Mucosa of descending colon (tissue), 3 donors: ENCODE data around the gene PICALM. TPM values are rescaled to one million over a fixed set of nuclear protein-coding genes. Genes with fewer than 3 reads are reported as not detected.

ENCODE experiments used
- ATAC-seq: fragments of 200-7000 bp; cut with Tn5 transposase; one replicate; pipeline ENCODE4 v1.9.1; 2020; ENCODE audit warnings: mild to moderate bottlenecking, moderate library complexity
- DNase-seq, 3 donors: peaks; one replicate each; pipeline ENCODE4 v3.0.0-alpha.2; 2020
- H3K36me3 ChIP-seq: fragments of 200-600 bp; one replicate; pipeline ENCODE4 v1.8.0; 2021; ENCODE audit warnings: low read depth, mild to moderate bottlenecking
- H3K4me1 ChIP-seq: fragments of 200-600 bp; one replicate; pipeline ENCODE4 v1.8.0; 2021; ENCODE audit warnings: low read depth, mild to moderate bottlenecking
- H3K4me3 ChIP-seq: fragments of 200-600 bp; one replicate; pipeline ENCODE4 v1.8.0; 2021; ENCODE audit warnings: mild to moderate bottlenecking
- H3K9me3 ChIP-seq: fragments of 200-600 bp; one replicate; pipeline ENCODE4 v1.8.0; 2021; ENCODE audit warnings: mild to moderate bottlenecking
- CTCF ChIP-seq: fragments of 200-600 bp; IDR thresholded peaks from one replicate; pipeline ENCODE4 v1.8.0; 2022; ENCODE audit warnings: antibody characterized with exemption, mild to moderate bottlenecking
- intact Hi-C, 2 donors: fragments of 100-400 bp; cut with DNase I in 1 of 2; cut with micrococcal nuclease in 1 of 2; formaldehyde crosslinking; loops; one replicate each; pipeline versions ENCODE4 v1.11.0 to v1.11.1; 2022; cut with DNase I, micrococcal nuclease
- long read RNA-seq, 2 donors: library from polyadenylated mRNA; unstranded; transcript quantifications; one replicate each; pipeline ENCODE4 v2.0.0, GENCODE V29; 2019 to 2021
- total RNA-seq, 3 donors: library from RNA; stranded (reverse); fragmentation: NEBNext Ultra II Directional in 2 of 3; extraction: Animal tissue kit (Norgen Biotek cat#: 25700) in 2 of 3; gene quantifications; one replicate each; pipeline versions ENCODE4 v1.2.1 to v1.2.4, GENCODE V29; 2021 to 2023
- donor health status: DM: no; HTN: no; CAD: no; lungs with moderate emphysema.
- donor health status: DM: no; HTN: no; CAD: no.
- donor health status: DM: no; HTN: yes; CAD: no.

Gene PICALM, protein sequence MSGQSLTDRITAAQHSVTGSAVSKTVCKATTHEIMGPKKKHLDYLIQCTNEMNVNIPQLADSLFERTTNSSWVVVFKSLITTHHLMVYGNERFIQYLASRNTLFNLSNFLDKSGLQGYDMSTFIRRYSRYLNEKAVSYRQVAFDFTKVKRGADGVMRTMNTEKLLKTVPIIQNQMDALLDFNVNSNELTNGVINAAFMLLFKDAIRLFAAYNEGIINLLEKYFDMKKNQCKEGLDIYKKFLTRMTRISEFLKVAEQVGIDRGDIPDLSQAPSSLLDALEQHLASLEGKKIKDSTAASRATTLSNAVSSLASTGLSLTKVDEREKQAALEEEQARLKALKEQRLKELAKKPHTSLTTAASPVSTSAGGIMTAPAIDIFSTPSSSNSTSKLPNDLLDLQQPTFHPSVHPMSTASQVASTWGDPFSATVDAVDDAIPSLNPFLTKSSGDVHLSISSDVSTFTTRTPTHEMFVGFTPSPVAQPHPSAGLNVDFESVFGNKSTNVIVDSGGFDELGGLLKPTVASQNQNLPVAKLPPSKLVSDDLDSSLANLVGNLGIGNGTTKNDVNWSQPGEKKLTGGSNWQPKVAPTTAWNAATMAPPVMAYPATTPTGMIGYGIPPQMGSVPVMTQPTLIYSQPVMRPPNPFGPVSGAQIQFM
- total RNA-seq: 100 to 1,000 TPM; 163 to 174 (median 163) TPM
- long read RNA-seq, donor 1, transcript PICALM-219 (20 exons, 3,474 nt): major isoform, 20 of 73 reads
- long read RNA-seq, donor 1, partial matches to known transcripts: 11 of 73 reads
- long read RNA-seq, donor 1, other reads (novel, unspliced or antisense): 42 of 73 reads
- long read RNA-seq, donor 2, partial matches to known transcripts: 2 of 8 reads
- long read RNA-seq, donor 2, other reads (novel, unspliced or antisense): 5 of 8 reads

- intact Hi-C loops: no loop called here
- ATAC-seq: peak; percentile 94
- Histone ChIP-seq H3K9me3 (no peaks in the 10 kb centered on the region), H3K4me3 (peak within 1 kb of the TSS; percentile 71), H3K4me1 (peaks cover 22% of the 10 kb centered on the region), H3K36me3 (no peaks in the 10 kb centered on the region)
- DNase-seq: peak; percentile 98 to 99 (median 98)
- TF ChIP-seq CTCF: no peak
Observed at GRCh38 chr11:86068951-86069407, at the start of gene PICALM. Gene PICALM, minus strand, starts transcription at chr11:86069084. Its CDS starts 304 bp downstream, at chr11:86068780.

DNA sequence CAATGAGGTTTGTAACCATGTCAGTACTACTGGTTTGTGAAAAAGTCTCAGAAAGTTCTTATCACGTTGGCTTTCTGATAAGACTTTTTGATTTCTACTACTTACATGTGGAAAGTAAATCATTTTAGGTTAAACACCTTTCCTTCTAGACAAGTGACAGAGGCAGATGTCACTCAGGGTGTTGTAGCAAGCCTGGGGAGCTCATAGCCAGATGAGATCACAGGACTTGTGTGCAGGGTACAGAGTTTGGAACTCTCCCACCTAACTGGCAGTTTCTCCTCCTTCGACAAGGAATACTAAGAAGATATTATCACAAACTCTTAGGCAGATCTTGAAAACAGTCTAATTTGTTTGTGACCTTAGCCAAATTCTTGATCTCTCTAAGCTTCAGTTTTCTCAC is 49.4 kb upstream of the PICALM start:
- intact Hi-C loops: no loop called here
- ATAC-seq (no peak), DNase-seq (no peak)
- Histone ChIP-seq H3K36me3 (no peaks in the 10 kb centered on the region), H3K4me3 (no peak overlapping the region), H3K4me1 (no peaks in the 10 kb centered on the region), H3K9me3 (no peaks in the 10 kb centered on the region)
- TF ChIP-seq CTCF: no peak

DNA sequence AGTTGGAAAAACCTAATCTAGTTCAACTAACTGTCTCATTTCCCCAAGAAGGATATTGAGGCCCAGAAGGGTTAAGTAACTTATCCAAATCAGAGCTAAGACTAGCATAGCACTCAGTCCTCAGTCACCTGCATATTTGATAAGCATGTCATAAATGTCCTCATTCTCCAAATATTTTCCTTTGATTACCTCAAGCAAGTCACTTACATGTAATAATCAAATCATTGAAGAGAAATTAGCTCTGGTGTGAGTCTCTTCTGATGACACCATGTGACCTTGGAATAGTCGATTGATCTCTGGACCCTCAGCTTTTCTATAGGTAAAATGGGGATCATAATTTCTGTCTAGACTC is 48.8 kb upstream of the PICALM start:
- intact Hi-C loops: no loop called here
- Histone ChIP-seq H3K9me3 (no peaks in the 10 kb centered on the region), H3K4me3 (no peak overlapping the region), H3K4me1 (no peaks in the 10 kb centered on the region), H3K36me3 (no peaks in the 10 kb centered on the region)
- no peak for DNase-seq
- no peak for ATAC-seq
- TF ChIP-seq CTCF: no peak

DNA sequence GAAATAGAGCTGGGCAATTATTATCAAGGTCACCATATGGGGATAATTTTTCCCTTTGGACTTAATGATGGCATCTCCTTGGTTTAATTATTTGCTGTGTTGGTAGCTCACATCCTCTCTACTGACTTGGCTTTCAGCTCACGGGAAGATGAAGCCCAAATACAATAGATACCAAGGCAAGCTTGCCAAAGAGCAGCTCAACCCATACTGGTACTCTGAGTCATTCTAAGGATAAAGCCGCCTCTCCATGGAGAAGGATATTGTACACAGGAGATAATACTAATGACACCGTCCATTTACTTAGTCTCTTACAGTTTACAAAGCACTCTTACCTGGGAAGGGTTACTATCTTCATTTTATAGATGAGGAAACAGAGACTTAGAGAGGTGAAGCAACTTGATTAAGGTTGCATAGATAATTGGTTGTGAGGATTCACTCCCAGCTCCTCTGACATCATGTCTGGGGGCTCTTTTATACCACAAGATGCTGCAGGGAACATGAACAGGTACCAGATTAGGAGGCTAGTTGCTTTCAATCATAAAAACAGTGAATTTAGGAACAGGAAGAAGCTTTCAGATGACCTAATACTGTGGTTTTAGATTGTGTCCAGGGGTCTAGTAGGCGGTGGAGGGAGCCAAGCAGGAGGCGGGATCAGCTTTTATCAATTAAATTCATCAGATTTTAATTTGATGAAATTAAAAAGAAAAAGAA is 48.3 kb upstream of the PICALM start:
- TF ChIP-seq CTCF: no peak
- no peaks in the 10 kb centered on the region for H3K36me3 ChIP-seq
- H3K4me1 ChIP-seq: no peaks in the 10 kb centered on the region
- no peak for ATAC-seq
- intact Hi-C loops: no loop called here
- no peak overlapping the region for H3K4me3 ChIP-seq
- no peak for DNase-seq
- no peaks in the 10 kb centered on the region for H3K9me3 ChIP-seq

DNA sequence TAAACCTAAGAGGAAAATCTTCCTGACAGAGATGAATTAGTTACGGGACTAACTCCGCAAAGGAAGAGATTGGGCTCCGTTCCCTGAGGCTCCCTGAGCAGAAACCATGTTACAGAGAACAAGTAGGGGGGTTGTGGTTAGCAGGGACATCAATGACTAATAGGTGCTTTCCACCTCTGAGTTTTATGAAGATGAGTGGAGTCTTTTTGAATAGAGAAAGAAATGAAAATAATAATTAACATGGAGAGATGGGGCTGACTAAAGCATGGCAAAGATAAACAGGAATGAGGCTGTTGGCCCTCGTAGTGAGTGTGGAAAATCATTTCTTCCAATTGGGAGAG is 47.5 kb upstream of the PICALM start:
- ATAC-seq (peak; percentile 28), DNase-seq (no peak)
- Histone ChIP-seq H3K4me1 (no peaks in the 10 kb centered on the region), H3K9me3 (no peaks in the 10 kb centered on the region), H3K4me3 (no peak overlapping the region), H3K36me3 (no peaks in the 10 kb centered on the region)
- no peak for TF ChIP-seq CTCF
- intact Hi-C loops: no loop called here
